Activated naive CD4-positive, alpha-beta T cell treated with anti-CD3 and anti-CD28 coated beads, Interleukin-2, amount 50 U/mL, for 16 hours (primary cell): ENCODE measurements around the gene SETD4.
"Not testable (repeated sequence)": the region's sequence is repeated elsewhere in the genome, so short reads cannot be mapped to it uniquely, and the experiment has no call there.

Source experiments
- DNase-seq: peaks from one replicate; pipeline ENCODE4 v3.0.0-alpha.2; 2020

The SETD4 gene

DNA sequence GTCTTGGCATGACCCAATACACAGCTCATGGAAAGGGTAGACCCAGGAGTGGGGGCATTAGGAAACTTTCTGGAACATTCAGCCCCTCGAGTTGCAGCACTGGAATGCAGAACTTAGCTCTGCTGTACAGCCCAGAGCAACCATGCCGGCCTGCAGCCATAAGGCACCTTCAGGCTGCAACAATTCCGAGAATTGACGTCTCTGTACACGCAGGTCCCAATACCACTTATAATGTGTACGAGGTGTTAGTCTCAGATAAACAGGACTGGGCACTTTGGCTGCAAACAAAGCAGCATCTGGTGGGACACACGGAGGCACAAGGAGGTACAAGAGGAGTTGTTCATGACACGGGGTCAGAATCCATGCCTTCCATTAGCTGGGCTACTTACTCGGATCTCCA lies 17.4 kb upstream of the SETD4 start:
- no peak for DNase-seq

GRCh38 chr21:36076878-36077655 lies 16.7 kb upstream of the SETD4 start:
- no peak for DNase-seq

GRCh38 chr21:36075953-36076352 lies 15.6 kb upstream of the SETD4 start:
- DNase-seq, result no peak

GRCh38 chr21:36075171-36075570 lies 14.8 kb upstream of the SETD4 start:
- no peak for DNase-seq

- not testable (repeated sequence) for DNase-seq
Observed at GRCh38 chr21:36073911-36074310, 13.6 kb upstream of the SETD4 start.

DNA sequence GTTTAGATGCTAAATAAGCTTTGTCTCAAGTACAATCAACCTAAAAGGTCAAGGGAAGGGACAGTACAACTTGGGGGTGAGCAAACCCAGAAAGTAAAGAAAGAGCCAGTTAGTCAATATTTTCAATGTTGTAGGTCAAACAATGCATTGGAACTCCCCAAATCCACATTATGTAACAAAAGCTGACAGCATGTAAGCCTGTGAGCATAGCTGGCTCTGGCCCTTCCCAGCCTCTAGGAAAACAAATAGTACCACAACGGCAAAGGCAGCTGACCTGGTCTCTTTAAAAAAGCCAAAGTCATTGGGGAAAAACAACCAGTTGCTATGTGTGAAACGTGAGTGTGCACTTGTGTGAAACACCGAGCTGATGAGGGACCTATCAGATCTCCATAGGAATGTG lies 12.9 kb upstream of the SETD4 start:
- no peak for DNase-seq

DNA sequence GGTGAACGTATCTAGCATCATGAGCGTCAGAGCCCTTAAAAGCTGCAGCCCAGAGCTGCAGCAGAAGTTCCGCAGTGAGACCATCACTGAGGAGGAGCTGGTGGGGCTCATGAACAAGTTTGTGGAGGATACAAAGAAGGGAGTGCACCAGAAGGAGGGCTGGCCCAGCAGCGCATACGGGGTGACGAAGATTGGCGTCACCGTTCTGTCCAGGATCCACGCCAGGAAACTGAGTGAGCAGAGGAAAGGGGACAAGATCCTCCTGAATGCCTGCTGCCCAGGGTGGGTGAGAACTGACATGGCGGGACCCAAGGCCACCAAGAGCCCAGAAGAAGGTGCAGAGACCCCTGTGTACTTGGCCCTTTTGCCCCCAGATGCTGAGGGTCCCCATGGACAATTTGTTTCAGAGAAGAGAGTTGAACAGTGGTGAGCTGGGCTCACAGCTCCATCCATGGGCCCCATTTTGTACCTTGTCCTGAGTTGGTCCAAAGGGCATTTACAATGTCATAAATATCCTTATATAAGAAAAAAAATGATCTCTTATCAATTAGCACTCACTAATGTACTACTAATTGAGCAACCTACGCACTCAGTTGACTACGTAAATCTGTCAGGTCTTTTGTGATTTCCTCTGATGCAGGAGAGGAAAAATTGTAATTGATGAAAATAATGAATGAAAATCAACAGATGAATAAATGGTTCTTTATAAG lies 12.3 kb upstream of the SETD4 start:
- DNase-seq, result no peak

GRCh38 chr21:36070999-36071398 lies 10.7 kb upstream of the SETD4 start:
- no peak for DNase-seq

- DNase-seq, result peak; percentile 89
Observed at GRCh38 chr21:36069713-36070583, 9.6 kb upstream of the SETD4 start, which contains the start of gene CBR1. Gene CBR1 (plus strand): TSS chr21:36070024. CDS start chr21:36070116, 92 bp downstream.

GRCh38 chr21:36068748-36069398 lies 8.5 kb upstream of the SETD4 start:
- DNase-seq, result no peak

DNA sequence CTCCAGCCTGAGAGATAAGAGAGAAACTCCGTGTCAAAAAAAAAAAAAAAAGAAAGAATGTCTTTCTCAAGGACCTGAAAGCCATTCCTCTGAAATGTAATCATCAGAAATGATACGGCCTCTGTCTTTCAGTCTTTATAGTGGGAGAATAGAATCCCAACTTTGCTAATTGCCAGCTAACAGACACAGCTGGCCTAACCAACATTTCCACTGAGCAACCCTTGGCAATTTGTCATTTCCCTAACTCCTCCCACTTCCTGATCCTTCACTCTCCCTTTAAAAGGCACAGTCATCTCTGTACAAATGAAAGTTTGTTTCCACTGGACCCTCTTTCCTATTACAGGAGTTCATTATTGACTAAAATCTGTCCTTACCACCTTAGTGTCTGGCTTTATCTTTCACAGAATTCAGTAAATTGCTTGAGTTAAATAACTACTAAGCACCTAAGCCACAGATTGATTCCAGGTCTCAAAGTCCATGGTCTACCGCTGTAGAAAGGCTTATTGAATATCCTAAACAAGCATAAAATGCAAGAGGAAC lies 5.2 kb upstream of the SETD4 start:
- DNase-seq, result no peak

DNA sequence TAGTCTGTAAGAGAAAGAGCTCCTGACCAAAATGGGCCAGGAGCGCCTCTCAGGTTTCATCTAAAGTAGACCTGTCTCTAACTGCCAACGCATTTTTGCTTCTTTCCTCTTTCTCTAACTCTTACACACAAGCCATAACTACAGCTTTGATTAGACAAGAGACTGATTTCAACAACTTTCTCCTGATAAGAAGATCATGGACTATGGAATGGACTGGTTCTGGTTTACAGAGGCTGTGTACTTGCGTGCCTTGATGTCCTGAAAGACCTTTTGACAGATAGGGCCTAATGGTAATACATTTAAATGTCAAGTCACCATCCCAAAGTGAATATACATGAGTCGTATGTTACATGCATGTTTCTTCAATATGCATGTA lies 3.7 kb upstream of the SETD4 start:
- DNase-seq, result no peak

DNA sequence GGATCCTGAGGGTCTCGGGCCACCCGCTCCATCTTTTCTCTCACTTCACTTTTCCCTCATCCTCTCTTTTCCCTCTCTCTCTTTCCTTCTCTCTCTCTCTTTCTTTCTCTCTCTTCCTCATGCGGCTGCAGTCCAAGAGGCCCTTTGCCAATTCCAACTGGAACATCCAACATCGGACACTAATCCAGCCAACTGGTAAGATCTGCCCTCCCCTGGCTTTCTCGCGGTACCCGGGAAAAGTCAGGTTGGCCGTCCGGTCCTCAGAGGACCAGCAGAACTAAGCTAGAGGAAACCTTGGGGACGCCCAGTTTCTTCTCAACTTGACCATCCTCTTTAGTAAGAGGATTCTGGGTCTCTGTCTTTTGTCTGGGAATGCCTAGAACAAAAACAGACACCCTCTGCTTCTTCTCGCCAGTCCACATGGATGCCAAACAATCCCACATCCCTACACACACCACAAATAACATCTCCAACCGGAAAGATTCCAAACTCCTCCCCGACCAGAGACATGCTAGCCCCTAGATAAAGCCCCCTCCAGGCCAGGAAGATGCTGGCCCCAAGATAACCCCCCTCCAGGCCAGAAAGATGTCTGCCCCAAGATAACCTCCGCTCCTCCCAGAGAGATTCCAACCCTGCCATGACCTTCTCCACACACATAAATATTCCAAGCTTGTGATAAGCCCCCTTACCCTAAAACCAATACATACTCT lies 3.2 kb upstream of the SETD4 start:
- DNase-seq, result no peak

GRCh38 chr21:36061445-36061844 lies 1.1 kb upstream of the SETD4 start:
- DNase-seq, result no peak

- DNase-seq, result no peak
Observed at GRCh38 chr21:36059823-36060158, 535 bp downstream of the SETD4 start.

DNA sequence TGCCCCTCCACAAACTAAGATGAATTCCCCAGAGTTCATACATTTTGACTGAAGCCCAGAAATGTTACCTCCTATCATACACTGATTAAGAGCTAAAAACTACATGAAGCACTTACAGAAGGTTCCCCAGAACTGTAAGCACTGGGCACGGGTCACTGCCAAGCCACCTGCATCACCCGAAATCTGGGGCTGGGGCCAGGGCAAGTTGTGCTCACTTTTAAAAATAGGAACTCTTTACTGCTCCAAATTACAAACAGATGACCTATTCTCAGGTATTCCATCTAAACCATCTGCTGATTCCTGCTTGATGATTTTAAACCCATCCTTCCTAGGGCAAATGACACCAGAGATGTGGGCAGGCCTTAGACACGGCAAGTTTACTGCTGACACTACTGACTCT lies 4.8 kb downstream of the SETD4 start:
- DNase-seq, result no peak

- no peak for DNase-seq
Observed at GRCh38 chr21:36053715-36054062, 6.6 kb downstream of the SETD4 start.

DNA sequence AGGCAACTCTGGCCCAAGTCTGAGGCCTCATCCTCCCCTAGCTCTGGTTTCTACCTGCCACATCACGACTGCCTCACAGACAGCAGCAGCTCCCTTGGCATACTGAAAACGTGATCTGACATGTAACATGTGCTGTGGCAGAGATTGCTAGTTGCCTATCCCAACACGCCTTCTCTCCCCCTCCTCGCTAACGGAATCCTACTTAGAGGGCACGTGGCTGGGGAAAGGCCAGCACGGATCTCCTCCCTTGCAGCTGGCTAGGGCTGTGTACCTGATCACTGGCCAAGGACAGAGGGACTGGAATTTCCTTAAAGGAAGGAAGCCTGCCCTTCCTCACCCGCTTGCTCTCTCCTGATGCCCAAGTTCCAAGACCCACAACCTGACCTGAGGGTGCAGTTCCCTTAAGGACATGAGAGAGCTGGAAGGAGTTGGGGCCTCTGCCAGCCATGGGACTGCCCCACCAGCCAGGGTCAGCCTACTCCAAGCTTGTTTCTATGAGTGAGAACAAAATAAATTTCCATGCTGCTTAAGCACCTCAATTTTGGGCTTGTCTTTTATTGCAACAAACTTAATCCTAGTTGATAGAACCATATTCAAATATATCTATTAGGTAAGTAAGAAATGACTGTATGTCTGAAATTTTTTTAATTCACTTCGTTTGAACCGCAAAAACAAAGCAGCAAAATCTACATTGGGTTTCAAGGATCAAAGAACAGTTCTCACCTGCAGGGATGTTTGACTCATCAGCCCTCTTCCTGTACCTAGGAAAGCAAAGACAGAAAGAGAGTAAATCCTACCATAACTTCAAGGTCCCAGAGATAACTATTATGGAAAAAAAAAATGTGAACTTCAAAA lies 7.2 kb downstream of the SETD4 start:
- no peak for DNase-seq

DNA sequence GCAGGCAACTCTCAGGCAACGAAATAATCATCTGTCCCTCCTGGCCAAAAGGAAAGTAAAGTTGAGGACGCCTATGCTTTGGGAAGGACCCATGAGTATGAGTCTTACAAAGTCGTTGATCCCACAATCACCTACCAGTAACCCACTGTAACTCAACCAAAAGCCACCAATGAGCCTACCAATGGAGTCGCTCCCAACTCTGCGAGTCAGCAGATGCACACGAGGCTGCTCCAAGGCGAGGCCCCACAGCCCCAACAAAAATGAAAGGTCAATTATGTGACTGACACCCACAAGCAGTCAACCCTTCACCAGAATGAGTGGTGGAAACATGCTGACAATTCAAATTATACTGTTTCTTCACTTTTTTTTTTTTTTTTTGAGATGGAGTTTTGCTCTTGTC lies 12.0 kb downstream of the SETD4 start:
- no peak for DNase-seq

DNA sequence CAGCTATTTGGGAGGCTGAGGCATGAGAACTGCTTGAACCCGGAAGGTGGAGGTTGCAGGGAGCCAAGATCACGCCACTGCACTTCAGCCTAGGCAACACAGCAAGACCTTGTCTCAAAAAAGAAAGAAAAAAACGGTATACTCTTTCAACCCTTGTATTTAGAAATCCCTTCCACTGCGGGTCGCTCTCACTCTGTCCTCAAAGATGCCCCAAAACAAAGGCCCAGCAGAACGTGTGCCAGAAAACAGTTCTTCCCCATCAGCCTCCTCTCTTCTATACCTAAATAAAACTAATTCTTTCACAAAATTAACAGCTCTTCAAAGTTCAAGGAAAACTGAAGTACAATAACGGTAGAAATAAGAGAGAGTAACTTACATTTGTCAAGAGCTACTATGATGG lies 13.2 kb downstream of the SETD4 start:
- DNase-seq, result no peak

DNA sequence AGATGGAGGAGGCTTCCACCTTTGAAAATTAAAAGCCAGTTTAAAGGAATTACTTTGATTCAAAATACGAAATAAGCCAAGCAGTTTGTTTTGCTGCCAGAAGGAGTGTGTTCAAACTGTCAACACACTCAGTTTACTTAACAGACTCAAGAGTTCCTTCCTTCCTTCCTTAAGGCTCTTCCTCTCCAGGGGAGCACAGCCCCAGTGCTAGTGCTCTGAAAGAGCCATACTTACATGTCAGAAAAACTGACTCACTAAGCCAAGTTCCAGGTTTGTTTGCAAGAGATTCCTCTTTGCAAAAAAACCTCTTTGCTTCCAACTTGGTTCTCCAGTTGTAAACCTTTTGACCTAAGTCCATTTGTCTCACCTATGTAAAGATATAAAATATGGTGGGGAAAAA lies 14.3 kb downstream of the SETD4 start:
- DNase-seq, result no peak
